Smooth muscle cell (in vitro differentiated cells): Measurements from ENCODE around the gene CYP19A1. TPM values are rescaled to one million over a fixed set of nuclear protein-coding genes. Genes with fewer than 3 reads are reported as not detected.

Experiments
- DNase-seq: peaks from one replicate; lab custom pipeline; 2025; ENCODE audit not compliant: unreplicated experiment; lab: John Stamatoyannopoulos, UW
- H2AFZ ChIP-seq: fragments of 200-600 bp; sonication (generic); 2 replicates; pipeline ENCODE4 v1.6.0; 2016; ENCODE audit warnings: antibody characterized with exemption, low read depth, mild to moderate bottlenecking
- H3F3A ChIP-seq: fragments of 200-600 bp; sonication (generic); 2 replicates; pipeline ENCODE4 v1.6.0; 2017; ENCODE audit warnings: antibody characterized with exemption, low read depth
- H3K27ac ChIP-seq: fragments of 200-600 bp; sonication (generic); 2 replicates; pipeline ENCODE4 v1.5.1; 2016; ENCODE audit warnings: low read depth, mild to moderate bottlenecking
- H3K27me3 ChIP-seq: fragments of 200-600 bp; sonication (generic); 2 replicates; pipeline ENCODE4 v1.6.1; 2016; ENCODE audit warnings: low read depth, mild to moderate bottlenecking
- H3K36me3 ChIP-seq: fragments of 200-600 bp; sonication (generic); 2 replicates; pipeline ENCODE4 v1.5.1; 2016; ENCODE audit warnings: low read depth
- H3K4me1 ChIP-seq: fragments of 200-600 bp; sonication (generic); 2 replicates; pipeline ENCODE4 v1.5.1; 2016; ENCODE audit warnings: low read depth
- H3K4me2 ChIP-seq: fragments of 200-600 bp; sonication (generic); 2 replicates; pipeline ENCODE4 v1.6.0; 2016; ENCODE audit warnings: mild to moderate bottlenecking
- H3K4me3 ChIP-seq: fragments of 200-600 bp; sonication (generic); 2 replicates; pipeline ENCODE4 v1.5.1; 2016; ENCODE audit warnings: mild to moderate bottlenecking
- H3K79me2 ChIP-seq: fragments of 200-600 bp; sonication (generic); 2 replicates; pipeline ENCODE4 v1.6.0; 2016; ENCODE audit warnings: low read depth, mild to moderate bottlenecking
- H3K9ac ChIP-seq: fragments of 200-600 bp; sonication (generic); 2 replicates; pipeline ENCODE4 v1.6.0; 2016; ENCODE audit warnings: low read depth
- H3K9me3 ChIP-seq: fragments of 200-600 bp; sonication (generic); replicated peaks from 2 replicates; pipeline ENCODE4 v1.5.1; 2016; ENCODE audit warnings: low read depth
- H4K20me1 ChIP-seq: fragments of 200-600 bp; sonication (generic); 2 replicates; pipeline ENCODE4 v1.6.0; 2016; ENCODE audit warnings: low read depth
- CTCF ChIP-seq: fragments of 200-600 bp; sonication (generic); IDR thresholded peaks from 2 replicates; pipeline ENCODE4 v1.5.1; 2017; ENCODE audit warnings: borderline replicate concordance, mild to moderate bottlenecking, antibody characterized with exemption; ENCODE audit not compliant: insufficient read depth, poor library complexity, severe bottlenecking
- WGBS: methylation state at CpG from one replicate; pipeline ENCODE4 v1.1.7; 2016; ENCODE audit warnings: low lambda C conversion rate; 5-methylcytosine and 5-hydroxymethylcytosine counted together
- polyA plus RNA-seq: library from polyadenylated mRNA; unstranded; fragments of >200 nt; fragmentation: Nextera tagmentation; extraction: Ambion mirVana; gene quantifications from 2 replicates; pipeline ENCODE4 v1.2.1, GENCODE V29; 2016
- total RNA-seq: library from RNA; depleted of rRNA; stranded (reverse); fragments of >200 nt; gene quantifications from 2 replicates; pipeline ENCODE4 v1.2.3, GENCODE V29; 2014

CYP19A1 gene
- total and polyA plus RNA-seq, 2 experiments from 2014 or later, result not detected

- H4K20me1 ChIP-seq, result no peaks in the 10 kb centered on the region
- no peaks in the 10 kb centered on the region for H3K4me1 ChIP-seq
- no peak for DNase-seq
- no peaks in the 10 kb centered on the region for H3K79me2 ChIP-seq
- H3K9ac ChIP-seq, result no peak overlapping the region
- no peak overlapping the region for H3K4me3 ChIP-seq
- H3K4me2 ChIP-seq, result no peak overlapping the region
- no peak overlapping the region for H3K27ac ChIP-seq
- H3K9me3 ChIP-seq, result no peaks in the 10 kb centered on the region
- 0% methylated on average over 1 of the region's 1 CpG for WGBS
- H3K27me3 ChIP-seq, result peaks cover 36% of the 10 kb centered on the region
- H3F3A ChIP-seq, result no peaks in the 10 kb centered on the region
- no peak overlapping the region for H2AFZ ChIP-seq
- no peak for TF ChIP-seq CTCF
- no peaks in the 10 kb centered on the region for H3K36me3 ChIP-seq
Measured at GRCh38 chr15:51181905-51182304, 156.5 kb downstream of the CYP19A1 start.

GRCh38 chr15:51181221-51181620 is 157.2 kb downstream of the CYP19A1 start:
- TF ChIP-seq CTCF, result no peak
- no peak for DNase-seq

GRCh38 chr15:51180534-51180933 is 157.9 kb downstream of the CYP19A1 start:
- Histone ChIP-seq H3K36me3 (no peaks in the 10 kb centered on the region), H3K27ac (no peak overlapping the region), H3K9ac (no peak overlapping the region), H3K27me3 (peaks cover 27% of the 10 kb centered on the region), H3K9me3 (no peaks in the 10 kb centered on the region), H3K79me2 (no peaks in the 10 kb centered on the region), H3F3A (no peaks in the 10 kb centered on the region), H3K4me3 (no peak overlapping the region), H3K4me2 (no peak overlapping the region), H3K4me1 (no peaks in the 10 kb centered on the region), H2AFZ (no peak overlapping the region), H4K20me1 (no peaks in the 10 kb centered on the region)
- DNase-seq, result no peak
- 89% methylated on average over 1 of the region's 1 CpG for WGBS
- TF ChIP-seq CTCF, result no peak

More at GRCh38 chr15:51181221-51181620, 157.2 kb downstream of the CYP19A1 start:
- Histone ChIP-seq H3K9me3 (no peaks in the 10 kb centered on the region), H3F3A (no peaks in the 10 kb centered on the region), H4K20me1 (no peaks in the 10 kb centered on the region), H3K36me3 (no peaks in the 10 kb centered on the region), H3K27me3 (peaks cover 32% of the 10 kb centered on the region), H3K27ac (no peak overlapping the region), H3K4me1 (no peaks in the 10 kb centered on the region), H3K4me3 (no peak overlapping the region), H3K4me2 (no peak overlapping the region), H3K79me2 (no peaks in the 10 kb centered on the region), H3K9ac (no peak overlapping the region), H2AFZ (no peak overlapping the region)
- 95% methylated on average over 3 of the region's 3 CpGs for WGBS

GRCh38 chr15:51180011-51180410 is 158.4 kb downstream of the CYP19A1 start:
- Histone ChIP-seq H3K27ac (no peak overlapping the region), H3K27me3 (peaks cover 23% of the 10 kb centered on the region), H3K4me2 (no peak overlapping the region), H3K4me3 (no peak overlapping the region), H3K79me2 (no peaks in the 10 kb centered on the region), H3K36me3 (no peaks in the 10 kb centered on the region), H3F3A (no peaks in the 10 kb centered on the region), H3K9ac (no peak overlapping the region), H3K4me1 (no peaks in the 10 kb centered on the region), H3K9me3 (no peaks in the 10 kb centered on the region), H4K20me1 (no peaks in the 10 kb centered on the region), H2AFZ (no peak overlapping the region)
- TF ChIP-seq CTCF, result no peak
- no peak for DNase-seq
- WGBS, result 96% methylated on average over 3 of the region's 3 CpGs
